Dendritic cell treated with granulocyte-macrophage colony-stimulating factor and Interleukin-4, amounts not matched to agents 40 ng/mL and 50 ng/mL, for 4 days (primary cell): ENCODE results near the gene CEMIP.

ENCODE experiments used
- H3K27ac Mint-ChIP-seq: one replicate; pipeline ENCODE4 v1.8.0; 2022; ENCODE audit warnings: mild to moderate bottlenecking, mixed read lengths
- H3K27me3 Mint-ChIP-seq: one replicate; pipeline ENCODE4 v1.8.0; 2022; ENCODE audit warnings: mild to moderate bottlenecking, mixed read lengths
- H3K36me3 Mint-ChIP-seq: one replicate; pipeline ENCODE4 v1.8.0; 2022; ENCODE audit warnings: low read depth, mixed read lengths
- H3K4me1 Mint-ChIP-seq: one replicate; pipeline ENCODE4 v1.8.0; 2022; ENCODE audit warnings: low read depth, mixed read lengths
- H3K4me3 Mint-ChIP-seq: one replicate; pipeline ENCODE4 v1.8.0; 2022; ENCODE audit warnings: mild to moderate bottlenecking, moderate library complexity, mixed read lengths
- H3K9me3 Mint-ChIP-seq: one replicate; pipeline ENCODE4 v1.8.0; 2022; ENCODE audit warnings: mixed read lengths
- intact Hi-C: fragments of 100-400 bp; cut with micrococcal nuclease; formaldehyde crosslinking; loops from one replicate; pipeline ENCODE4 v1.15.0; 2022

Gene CEMIP

GRCh38 chr15:80921736-80922410 lies 142.7 kb downstream of the CEMIP start:
- Mint-ChIP-seq H3K9me3 (no peaks in the 10 kb centered on the region), H3K4me1 (peaks cover 6% of the 10 kb centered on the region), H3K36me3 (no peaks in the 10 kb centered on the region), H3K4me3 (no peak overlapping the region), H3K27ac (no peak overlapping the region), H3K27me3 (no peaks in the 10 kb centered on the region)
- intact Hi-C loops = no loop called here

GRCh38 chr15:80923668-80924067 lies 144.5 kb downstream of the CEMIP start:
- Mint-ChIP-seq H3K4me1 (peaks cover 6% of the 10 kb centered on the region), H3K27ac (no peak overlapping the region), H3K4me3 (no peak overlapping the region), H3K36me3 (no peaks in the 10 kb centered on the region), H3K27me3 (no peaks in the 10 kb centered on the region), H3K9me3 (no peaks in the 10 kb centered on the region)
- intact Hi-C loops = no loop called here

- Mint-ChIP-seq H3K9me3 (no peaks in the 10 kb centered on the region), H3K36me3 (no peaks in the 10 kb centered on the region)
- intact Hi-C loops = no loop called here
Observed at GRCh38 chr15:80924278-80924677, 145.1 kb downstream of the CEMIP start.

DNA sequence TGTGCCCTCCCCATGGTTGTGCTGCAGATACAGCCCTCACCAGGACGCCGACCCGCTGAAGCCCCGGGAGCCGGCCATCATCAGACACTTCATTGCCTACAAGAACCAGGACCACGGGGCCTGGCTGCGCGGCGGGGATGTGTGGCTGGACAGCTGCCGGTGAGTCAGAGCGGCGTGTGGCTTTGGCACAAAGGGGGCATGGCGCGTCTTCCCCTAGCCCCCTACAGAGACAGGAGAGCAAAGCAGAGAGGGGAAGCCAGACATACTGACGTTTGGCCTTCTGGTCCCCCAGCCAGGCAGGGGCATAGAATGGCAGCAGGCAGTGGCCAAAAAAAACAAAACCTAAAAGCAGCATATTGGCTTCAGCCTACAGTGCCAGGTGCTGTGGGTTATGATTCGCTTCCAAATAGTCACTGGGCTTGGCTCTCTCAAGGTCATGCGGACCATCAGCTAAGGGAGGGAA lies 146.5 kb downstream of the CEMIP start:
- Mint-ChIP-seq H3K36me3 (no peaks in the 10 kb centered on the region), H3K9me3 (no peaks in the 10 kb centered on the region), H3K27ac (no peak overlapping the region), H3K4me3 (no peak overlapping the region), H3K27me3 (no peaks in the 10 kb centered on the region), H3K4me1 (peaks cover 6% of the 10 kb centered on the region)
- intact Hi-C loops = no loop called here

More at GRCh38 chr15:80924278-80924677, 145.1 kb downstream of the CEMIP start:
- Mint-ChIP-seq H3K27ac (no peak overlapping the region), H3K27me3 (no peaks in the 10 kb centered on the region), H3K4me3 (no peak overlapping the region), H3K4me1 (peaks cover 6% of the 10 kb centered on the region)

DNA sequence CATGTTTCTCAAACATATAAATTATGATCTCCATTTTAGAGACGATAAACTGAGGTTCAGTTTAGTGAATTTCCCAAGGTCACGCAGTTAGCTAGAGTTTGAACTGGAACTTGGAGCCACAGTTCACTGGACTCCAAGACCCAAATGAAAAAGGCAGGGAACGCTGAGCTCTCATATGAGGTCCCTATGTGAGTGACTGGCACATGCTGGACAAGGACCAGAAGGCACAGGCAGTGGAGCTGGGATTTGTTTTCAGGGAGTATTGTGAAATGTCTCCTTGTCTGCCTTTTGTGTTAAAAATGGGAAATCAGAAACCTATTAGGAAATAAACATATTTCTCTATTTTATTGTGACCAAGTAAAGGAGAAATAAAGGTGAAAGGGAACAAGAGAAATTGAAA lies 147.0 kb downstream of the CEMIP start:
- intact Hi-C loops = no loop called here
- Mint-ChIP-seq H3K27ac (no peak overlapping the region), H3K9me3 (no peaks in the 10 kb centered on the region), H3K27me3 (no peaks in the 10 kb centered on the region), H3K4me3 (no peak overlapping the region), H3K36me3 (no peaks in the 10 kb centered on the region), H3K4me1 (peaks cover 6% of the 10 kb centered on the region)

GRCh38 chr15:80929225-80929624 lies 150.1 kb downstream of the CEMIP start:
- Mint-ChIP-seq H3K27me3 (no peaks in the 10 kb centered on the region), H3K27ac (no peak overlapping the region), H3K4me3 (no peak overlapping the region), H3K9me3 (no peaks in the 10 kb centered on the region), H3K36me3 (no peaks in the 10 kb centered on the region), H3K4me1 (peaks cover 6% of the 10 kb centered on the region)
- intact Hi-C loops = no loop called here

DNA sequence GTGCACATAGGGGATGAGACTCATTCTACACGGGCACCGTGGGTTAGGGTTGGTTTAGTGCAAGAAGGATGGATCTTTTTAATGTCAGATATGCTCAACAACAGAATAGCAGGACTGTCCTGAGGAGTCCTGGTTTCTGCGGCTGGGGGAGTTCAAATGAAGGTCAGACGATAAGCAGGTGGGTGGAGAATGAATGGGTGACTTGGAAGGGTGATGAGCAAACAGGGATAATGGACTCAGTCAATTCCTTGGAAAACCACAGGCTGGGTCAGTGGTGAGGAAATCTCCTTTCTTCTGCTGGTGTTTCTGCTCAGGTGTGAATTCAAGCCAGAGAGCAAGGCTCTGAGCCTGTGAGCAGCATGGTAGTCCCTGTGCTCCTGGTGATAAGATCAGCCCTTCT lies 150.5 kb downstream of the CEMIP start:
- Mint-ChIP-seq H3K27me3 (no peaks in the 10 kb centered on the region), H3K36me3 (no peaks in the 10 kb centered on the region), H3K27ac (no peak overlapping the region), H3K4me1 (peaks cover 6% of the 10 kb centered on the region), H3K9me3 (no peaks in the 10 kb centered on the region), H3K4me3 (no peak overlapping the region)
- intact Hi-C loops = no loop called here

DNA sequence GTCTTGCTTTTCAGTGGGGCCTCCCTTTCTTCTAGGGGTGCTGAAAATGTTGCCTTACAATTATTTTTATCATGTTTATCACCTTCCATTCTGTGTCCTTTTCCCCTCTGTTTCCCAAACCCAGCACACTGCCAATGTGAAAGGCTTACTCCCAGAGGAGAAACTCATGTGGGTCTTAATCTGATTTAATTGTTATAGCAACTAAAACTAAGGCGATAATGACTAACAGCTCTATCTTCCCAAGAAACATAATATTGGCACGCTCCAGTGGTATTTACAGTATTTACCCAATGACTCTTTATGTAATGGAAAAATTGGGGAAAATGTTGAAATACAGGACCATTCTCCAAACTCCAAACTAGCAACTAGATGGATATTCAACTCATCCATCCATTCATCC lies 152.0 kb downstream of the CEMIP start:
- Mint-ChIP-seq H3K27ac (no peak overlapping the region), H3K4me1 (peaks cover 5% of the 10 kb centered on the region), H3K27me3 (no peaks in the 10 kb centered on the region), H3K4me3 (no peak overlapping the region), H3K9me3 (no peaks in the 10 kb centered on the region), H3K36me3 (peaks cover 3% of the 10 kb centered on the region)
- intact Hi-C loops = no loop called here

- no peak overlapping the region for H3K27ac Mint-ChIP-seq
- intact Hi-C loops = no loop called here
- H3K36me3 Mint-ChIP-seq = peaks cover 9% of the 10 kb centered on the region
- H3K27me3 Mint-ChIP-seq = no peaks in the 10 kb centered on the region
- no peak overlapping the region for H3K4me3 Mint-ChIP-seq
- no peaks in the 10 kb centered on the region for H3K4me1 Mint-ChIP-seq
- H3K9me3 Mint-ChIP-seq = no peaks in the 10 kb centered on the region
Observed at GRCh38 chr15:80931721-80932512, 152.7 kb downstream of the CEMIP start.

GRCh38 chr15:80932513-80932815 lies 153.3 kb downstream of the CEMIP start:
- H3K27ac Mint-ChIP-seq = no peak overlapping the region
- no peaks in the 10 kb centered on the region for H3K27me3 Mint-ChIP-seq
- H3K4me1 Mint-ChIP-seq = no peaks in the 10 kb centered on the region
- no peaks in the 10 kb centered on the region for H3K9me3 Mint-ChIP-seq
- H3K4me3 Mint-ChIP-seq = no peak overlapping the region
- intact Hi-C loops = no loop called here
- H3K36me3 Mint-ChIP-seq = peaks cover 10% of the 10 kb centered on the region

- Mint-ChIP-seq H3K27ac (no peak overlapping the region), H3K9me3 (no peaks in the 10 kb centered on the region), H3K36me3 (peaks cover 14% of the 10 kb centered on the region), H3K4me1 (no peaks in the 10 kb centered on the region), H3K27me3 (no peaks in the 10 kb centered on the region), H3K4me3 (no peak overlapping the region)
- intact Hi-C loops = no loop called here
Observed at GRCh38 chr15:80932989-80933388, 153.8 kb downstream of the CEMIP start.

DNA sequence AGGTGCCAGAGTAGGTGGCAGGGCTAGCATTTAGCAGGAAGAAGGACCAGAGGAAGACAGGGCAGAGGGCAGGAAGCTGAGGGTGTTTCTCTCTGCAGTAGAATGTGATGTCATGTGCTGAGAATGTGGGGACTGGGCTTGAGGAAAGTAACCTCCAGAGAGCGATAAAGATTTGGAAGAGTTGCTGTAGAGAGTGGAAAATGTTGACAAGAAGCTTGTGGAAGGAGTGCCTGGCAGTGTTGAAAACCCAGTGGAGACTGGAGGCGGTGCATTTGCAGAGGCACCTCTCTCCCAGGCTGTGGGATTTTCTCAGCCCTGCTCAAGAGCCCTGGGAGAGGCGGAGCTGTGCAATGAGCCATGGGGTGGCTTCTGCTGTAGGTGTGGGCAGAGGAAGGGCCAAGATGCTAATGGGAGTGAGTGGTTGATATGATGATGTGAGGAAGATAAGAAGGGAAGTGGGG lies 155.6 kb downstream of the CEMIP start:
- Mint-ChIP-seq H3K9me3 (no peaks in the 10 kb centered on the region), H3K4me1 (no peaks in the 10 kb centered on the region), H3K4me3 (no peak overlapping the region), H3K27me3 (no peaks in the 10 kb centered on the region), H3K36me3 (peaks cover 14% of the 10 kb centered on the region), H3K27ac (no peak overlapping the region)
- intact Hi-C loops = no loop called here

DNA sequence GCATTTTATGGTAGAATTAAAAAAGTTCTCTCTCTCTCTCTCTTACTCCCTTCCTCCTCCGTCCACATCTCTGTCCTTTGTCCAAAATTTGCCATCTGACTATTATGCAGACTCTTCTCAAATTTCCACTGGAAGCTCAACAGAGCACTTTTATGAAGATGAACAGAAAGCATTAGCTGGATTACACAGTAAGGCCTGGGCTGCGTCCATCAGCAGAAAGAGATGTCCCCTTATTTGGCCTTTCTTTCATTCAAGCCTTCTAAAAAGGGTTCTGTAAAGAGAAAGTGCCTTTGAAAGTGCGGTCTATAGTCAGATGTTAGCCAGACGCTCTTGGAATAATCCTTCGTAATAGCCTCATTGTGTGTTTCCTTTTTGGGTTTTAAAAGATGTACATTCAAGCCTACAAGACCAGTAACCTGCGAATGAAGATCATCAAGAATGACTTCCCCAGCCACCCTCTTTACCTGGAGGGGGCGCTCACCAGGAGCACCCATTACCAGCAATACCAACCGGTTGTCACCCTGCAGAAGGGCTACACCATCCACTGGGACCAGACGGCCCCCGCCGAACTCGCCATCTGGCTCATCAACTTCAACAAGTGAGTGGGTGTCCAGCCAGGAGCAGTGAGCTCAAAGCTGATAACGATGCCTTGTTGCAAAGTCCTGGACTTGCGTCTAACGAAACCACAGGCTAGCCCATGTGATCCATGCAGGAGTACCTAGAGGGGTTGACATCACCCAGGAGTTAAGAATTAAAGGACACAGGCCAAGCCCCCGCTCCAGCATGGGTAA lies 157.3 kb downstream of the CEMIP start:
- H3K4me3 Mint-ChIP-seq = no peak overlapping the region
- H3K36me3 Mint-ChIP-seq = peaks cover 22% of the 10 kb centered on the region
- intact Hi-C loops = no loop called here
- H3K9me3 Mint-ChIP-seq = no peaks in the 10 kb centered on the region
- no peak overlapping the region for H3K27ac Mint-ChIP-seq
- H3K27me3 Mint-ChIP-seq = no peaks in the 10 kb centered on the region
- H3K4me1 Mint-ChIP-seq = no peaks in the 10 kb centered on the region

DNA sequence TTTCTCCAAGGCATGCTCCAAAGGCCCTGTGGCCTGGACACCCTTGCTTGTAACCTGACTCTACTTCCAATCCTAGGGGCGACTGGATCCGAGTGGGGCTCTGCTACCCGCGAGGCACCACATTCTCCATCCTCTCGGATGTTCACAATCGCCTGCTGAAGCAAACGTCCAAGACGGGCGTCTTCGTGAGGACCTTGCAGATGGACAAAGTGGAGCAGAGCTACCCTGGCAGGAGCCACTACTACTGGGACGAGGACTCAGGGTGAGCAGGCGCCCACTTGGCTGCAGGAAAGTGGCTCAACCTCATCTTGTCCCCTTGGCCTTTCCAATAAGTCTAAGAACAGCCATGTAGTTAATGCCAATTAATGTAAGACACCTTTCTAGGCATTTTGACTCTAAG lies 158.5 kb downstream of the CEMIP start:
- H3K4me1 Mint-ChIP-seq = no peaks in the 10 kb centered on the region
- no peak overlapping the region for H3K4me3 Mint-ChIP-seq
- no peak overlapping the region for H3K27ac Mint-ChIP-seq
- H3K9me3 Mint-ChIP-seq = no peaks in the 10 kb centered on the region
- peaks cover 34% of the 10 kb centered on the region for H3K36me3 Mint-ChIP-seq
- intact Hi-C loops = no loop called here
- H3K27me3 Mint-ChIP-seq = no peaks in the 10 kb centered on the region
